Measurements from ENCODE around the gene RFWD3. TPM values are rescaled to one million over a fixed set of nuclear protein-coding genes. Genes with fewer than 3 reads are reported as not detected.

Gene RFWD3
- total and polyA plus RNA-seq, 2 of the 13 experiments (the other 11 are each of a cell fraction or from before 2014, with no cell fraction given): 23.4 to 62.6 TPM

- 0 out of 2 replicates have a peak, but pooled peaks have one; percentile 90 for TF ChIP-seq TERF1 (CRISPR knock-in tag; IDR thresholded peaks at IDR 0.05)
- no peak for TF ChIP-seq PRMT3 (CRISPR knock-in tag; IDR thresholded peaks at IDR 0.05; ENCODE audit: borderline replicate concordance, low read depth)
- peak; percentile 69; the same call in 1 of the 2 replicates for TF ChIP-seq MAF1 (CRISPR knock-in tag; IDR thresholded peaks at IDR 0.05; ENCODE audit: borderline replicate concordance)
- peak; percentile 75; the same call in 1 of the 2 replicates for TF ChIP-seq ZKSCAN8 (CRISPR knock-in tag; IDR thresholded peaks at IDR 0.05; ENCODE audit: borderline replicate concordance)
- peak; percentile 82 for TF ChIP-seq ZNF768 (CRISPR knock-in tag; IDR thresholded peaks at IDR 0.05)
- TF ChIP-seq, protein P1, sequence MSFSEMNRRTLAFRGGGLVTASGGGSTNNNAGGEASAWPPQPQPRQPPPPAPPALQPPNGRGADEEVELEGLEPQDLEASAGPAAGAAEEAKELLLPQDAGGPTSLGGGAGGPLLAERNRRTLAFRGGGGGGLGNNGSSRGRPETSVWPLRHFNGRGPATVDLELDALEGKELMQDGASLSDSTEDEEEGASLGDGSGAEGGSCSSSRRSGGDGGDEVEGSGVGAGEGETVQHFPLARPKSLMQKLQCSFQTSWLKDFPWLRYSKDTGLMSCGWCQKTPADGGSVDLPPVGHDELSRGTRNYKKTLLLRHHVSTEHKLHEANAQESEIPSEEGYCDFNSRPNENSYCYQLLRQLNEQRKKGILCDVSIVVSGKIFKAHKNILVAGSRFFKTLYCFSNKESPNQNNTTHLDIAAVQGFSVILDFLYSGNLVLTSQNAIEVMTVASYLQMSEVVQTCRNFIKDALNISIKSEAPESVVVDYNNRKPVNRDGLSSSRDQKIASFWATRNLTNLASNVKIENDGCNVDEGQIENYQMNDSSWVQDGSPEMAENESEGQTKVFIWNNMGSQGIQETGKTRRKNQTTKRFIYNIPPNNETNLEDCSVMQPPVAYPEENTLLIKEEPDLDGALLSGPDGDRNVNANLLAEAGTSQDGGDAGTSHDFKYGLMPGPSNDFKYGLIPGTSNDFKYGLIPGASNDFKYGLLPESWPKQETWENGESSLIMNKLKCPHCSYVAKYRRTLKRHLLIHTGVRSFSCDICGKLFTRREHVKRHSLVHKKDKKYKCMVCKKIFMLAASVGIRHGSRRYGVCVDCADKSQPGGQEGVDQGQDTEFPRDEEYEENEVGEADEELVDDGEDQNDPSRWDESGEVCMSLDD (CRISPR knock-in tag; IDR thresholded peaks at IDR 0.05; ENCODE audit: borderline replicate concordance): peak; percentile 86; the same call in 1 of the 2 replicates
- no peak for TF ChIP-seq CEBPZ (IDR thresholded peaks at IDR 0.05; ENCODE audit: low read length)
- no peak for TF ChIP-seq DMTF1 (CRISPR knock-in tag; IDR thresholded peaks at IDR 0.05)
- TF ChIP-seq ZNF609 (CRISPR knock-in tag; IDR thresholded peaks at IDR 0.05; ENCODE audit: borderline replicate concordance): no peak
- TF ChIP-seq ZNF746 (CRISPR knock-in tag; IDR thresholded peaks at IDR 0.05): 0 out of 2 replicates have a peak, but pooled peaks have one; percentile 58
- TF ChIP-seq ZFYVE20 (CRISPR knock-in tag; IDR thresholded peaks at IDR 0.05; ENCODE audit: borderline replicate concordance, low read depth): no peak
- TF ChIP-seq KLF6 (CRISPR knock-in tag; IDR thresholded peaks at IDR 0.05): peak; percentile 81
These were observed 34.0 kb upstream of the RFWD3 start, which contains the start of gene MLKL (continued) for GRCh38 chr16:74700438-74701225.

Data from HepG2 (cell line).